Neutrophil (primary cell): ENCODE data around the gene PEX16.

ENCODE experiments used
- H3K27ac ChIP-seq: fragments of 200-600 bp; sonication (generic); 2 replicates; pipeline ENCODE4 v1.5.1; 2016; ENCODE audit warnings: mild to moderate bottlenecking, moderate library complexity
- H3K27me3 ChIP-seq: fragments of 200-600 bp; sonication (generic); 2 replicates; pipeline ENCODE4 v1.6.0; 2016; ENCODE audit warnings: mild to moderate bottlenecking
- H3K36me3 ChIP-seq: fragments of 200-600 bp; sonication (generic); 2 replicates; pipeline ENCODE4 v1.5.1; 2017
- H3K4me1 ChIP-seq, 2 experiments: fragments of 200-600 bp in 1 of 2; sonication (generic) in 1 of 2; 1 replicate in 1 of 2; 2 replicates in 1 of 2; pipeline versions ENCODE4 v1.5.1 to v1.6.1; 2013 to 2016; ENCODE audit warnings: low read depth in 1 of 2, low read length in 1 of 2, mild to moderate bottlenecking in 1 of 2, moderate library complexity in 1 of 2; ENCODE audit not compliant: control insufficient read depth in 1 of 2, insufficient read depth in 1 of 2
- H3K4me3 ChIP-seq, 2 experiments: fragments of 200-600 bp in 1 of 2; sonication (generic) in 1 of 2; 1 replicate in 1 of 2; 2 replicates in 1 of 2; pipeline ENCODE4 v1.5.1; 2013 to 2016; ENCODE audit warnings: low read depth in 1 of 2, low read length in 1 of 2, mild to moderate bottlenecking in 1 of 2, moderate library complexity in 1 of 2
- H3K9me3 ChIP-seq: fragments of 200-600 bp; sonication (generic); 2 replicates; pipeline ENCODE4 v1.5.1; 2016
- TF ChIP-seq, protein P1 (sequence below): fragments of 200-600 bp; sonication (generic); IDR thresholded peaks from 2 replicates; pipeline ENCODE4 v1.5.1; 2016; ENCODE audit warnings: antibody characterized with exemption

Gene PEX16

DNA sequence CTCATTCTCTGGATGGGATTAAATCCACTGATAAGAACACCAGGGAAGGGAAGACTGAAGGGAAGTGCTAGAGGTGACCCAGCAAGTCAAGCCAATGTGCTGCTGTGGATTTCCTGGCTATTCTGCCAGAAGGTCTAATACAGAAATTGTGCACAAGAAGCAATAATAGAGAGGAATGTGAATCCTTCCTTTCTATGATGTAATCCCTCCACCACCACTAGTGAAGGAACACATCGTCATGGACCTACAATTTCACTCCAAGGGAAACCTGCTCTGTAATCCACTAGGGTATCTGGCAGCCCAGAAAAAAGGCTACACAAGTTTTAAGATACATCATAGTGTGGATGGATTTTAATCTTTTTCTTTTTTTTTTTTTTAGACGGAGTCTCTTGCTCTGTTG is 22.2 kb upstream of the PEX16 start:
- TF ChIP-seq, protein P1, sequence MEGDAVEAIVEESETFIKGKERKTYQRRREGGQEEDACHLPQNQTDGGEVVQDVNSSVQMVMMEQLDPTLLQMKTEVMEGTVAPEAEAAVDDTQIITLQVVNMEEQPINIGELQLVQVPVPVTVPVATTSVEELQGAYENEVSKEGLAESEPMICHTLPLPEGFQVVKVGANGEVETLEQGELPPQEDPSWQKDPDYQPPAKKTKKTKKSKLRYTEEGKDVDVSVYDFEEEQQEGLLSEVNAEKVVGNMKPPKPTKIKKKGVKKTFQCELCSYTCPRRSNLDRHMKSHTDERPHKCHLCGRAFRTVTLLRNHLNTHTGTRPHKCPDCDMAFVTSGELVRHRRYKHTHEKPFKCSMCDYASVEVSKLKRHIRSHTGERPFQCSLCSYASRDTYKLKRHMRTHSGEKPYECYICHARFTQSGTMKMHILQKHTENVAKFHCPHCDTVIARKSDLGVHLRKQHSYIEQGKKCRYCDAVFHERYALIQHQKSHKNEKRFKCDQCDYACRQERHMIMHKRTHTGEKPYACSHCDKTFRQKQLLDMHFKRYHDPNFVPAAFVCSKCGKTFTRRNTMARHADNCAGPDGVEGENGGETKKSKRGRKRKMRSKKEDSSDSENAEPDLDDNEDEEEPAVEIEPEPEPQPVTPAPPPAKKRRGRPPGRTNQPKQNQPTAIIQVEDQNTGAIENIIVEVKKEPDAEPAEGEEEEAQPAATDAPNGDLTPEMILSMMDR = no peak
- Histone ChIP-seq H3K36me3 (peaks cover 90% of the 10 kb centered on the region), H3K27me3 (no peaks in the 10 kb centered on the region)

DNA sequence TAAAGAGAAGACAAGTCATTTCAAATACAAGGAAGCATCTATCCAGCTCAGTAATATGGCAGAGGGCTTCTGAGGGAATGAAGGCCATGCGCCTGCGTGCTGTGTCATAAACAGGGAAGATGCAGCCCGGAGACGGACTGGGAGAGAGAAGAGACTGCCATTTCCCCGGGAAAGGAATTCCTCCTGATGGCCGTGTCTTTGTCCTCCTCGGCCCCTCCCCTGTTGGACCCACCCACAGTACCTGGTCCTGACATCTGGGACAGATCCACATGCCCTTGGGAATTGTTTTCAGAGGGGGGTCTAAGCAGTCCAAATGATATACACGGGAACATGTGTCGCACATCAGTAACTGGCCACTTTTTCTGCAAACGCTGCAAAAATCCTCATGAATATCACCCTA is 20.2 kb upstream of the PEX16 start:
- Histone ChIP-seq H3K36me3 (peaks cover 91% of the 10 kb centered on the region), H3K27me3 (no peaks in the 10 kb centered on the region), H3K4me3 (no peak overlapping the region), H3K27ac (no peak overlapping the region), H3K9me3 (no peaks in the 10 kb centered on the region), H3K4me1 (peaks cover 0 to 7% of the 10 kb centered on the region in 2 experiments)
- TF ChIP-seq, protein P1 = no peak

More for the DNA sequence above, 22.2 kb upstream of the PEX16 start:
- Histone ChIP-seq H3K4me1 (no peaks in the 10 kb centered on the region), H3K27ac (no peak overlapping the region), H3K4me3 (no peak overlapping the region), H3K9me3 (no peaks in the 10 kb centered on the region)

DNA sequence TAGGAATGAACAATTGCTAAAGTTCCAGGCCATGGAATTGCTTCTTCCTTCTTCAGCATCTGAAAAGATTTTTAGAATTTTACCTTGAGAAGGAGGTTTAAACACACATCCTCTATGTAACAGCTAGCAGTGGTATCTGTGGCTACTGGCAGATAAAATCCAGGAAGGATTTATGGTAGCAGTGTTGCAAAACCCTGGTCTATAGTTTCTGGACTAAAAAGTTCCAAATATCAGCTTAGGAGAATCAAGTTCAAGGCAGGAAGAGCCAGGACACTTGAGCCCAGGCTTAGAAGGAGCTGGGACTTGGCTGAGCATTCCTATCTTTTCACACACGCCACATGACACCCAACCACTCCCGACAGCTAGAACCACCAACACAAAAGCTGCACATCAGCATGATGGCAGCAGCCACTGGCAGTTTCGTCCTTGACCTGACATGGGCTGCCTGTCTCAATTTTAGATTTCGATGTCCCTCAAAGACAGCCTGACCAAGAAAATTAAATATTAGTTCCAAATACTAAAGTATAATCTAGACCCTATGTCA is 18.9 kb upstream of the PEX16 start:
- H3K4me3 ChIP-seq = no peak overlapping the region
- no peaks in the 10 kb centered on the region for H3K9me3 ChIP-seq
- H3K4me1 ChIP-seq = peaks cover 6 to 13% of the 10 kb centered on the region in 2 experiments
- H3K27me3 ChIP-seq = no peaks in the 10 kb centered on the region
- peaks cover 91% of the 10 kb centered on the region for H3K36me3 ChIP-seq
- TF ChIP-seq, protein P1 = no peak
- H3K27ac ChIP-seq = no peak overlapping the region

DNA sequence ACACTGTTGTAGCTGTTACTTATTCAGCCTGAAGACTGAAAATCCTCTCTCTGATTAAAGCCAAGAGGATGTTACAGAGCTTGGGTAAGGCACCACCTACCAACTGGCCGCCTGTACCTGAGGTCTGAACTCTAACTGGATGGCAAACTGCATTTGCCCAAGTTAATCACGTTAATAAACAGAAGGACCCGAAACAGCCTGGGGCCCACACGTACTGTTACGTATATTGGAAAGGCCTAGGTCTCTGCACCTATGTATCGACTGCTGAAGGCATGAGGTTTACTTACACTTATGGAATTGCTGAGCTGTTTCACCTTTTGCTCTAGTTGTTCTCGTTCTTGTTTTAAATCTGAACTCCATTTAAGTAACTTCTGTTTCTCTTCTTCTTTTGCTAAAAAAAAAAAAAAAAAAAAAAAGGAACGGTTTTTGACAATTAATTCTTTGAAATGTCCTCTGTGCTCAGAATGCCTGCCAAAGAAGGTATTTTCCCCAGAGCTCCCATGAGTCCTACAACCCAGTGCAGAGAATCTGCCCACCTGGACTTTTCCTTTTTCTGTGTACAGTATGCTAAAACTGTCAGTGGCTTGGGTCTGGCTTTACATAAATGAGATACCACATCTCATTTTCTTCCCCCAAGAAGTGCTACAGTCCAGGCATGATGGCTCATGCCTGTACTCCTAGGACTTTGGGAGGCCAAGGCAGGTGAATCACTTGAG is 17.8 kb upstream of the PEX16 start:
- Histone ChIP-seq H3K9me3 (no peaks in the 10 kb centered on the region), H3K27ac (no peak overlapping the region), H3K27me3 (no peaks in the 10 kb centered on the region), H3K36me3 (peaks cover 91% of the 10 kb centered on the region), H3K4me3 (no peak overlapping the region), H3K4me1 (peaks cover 15 to 24% of the 10 kb centered on the region in 2 experiments)
- TF ChIP-seq, protein P1 = no peak

DNA sequence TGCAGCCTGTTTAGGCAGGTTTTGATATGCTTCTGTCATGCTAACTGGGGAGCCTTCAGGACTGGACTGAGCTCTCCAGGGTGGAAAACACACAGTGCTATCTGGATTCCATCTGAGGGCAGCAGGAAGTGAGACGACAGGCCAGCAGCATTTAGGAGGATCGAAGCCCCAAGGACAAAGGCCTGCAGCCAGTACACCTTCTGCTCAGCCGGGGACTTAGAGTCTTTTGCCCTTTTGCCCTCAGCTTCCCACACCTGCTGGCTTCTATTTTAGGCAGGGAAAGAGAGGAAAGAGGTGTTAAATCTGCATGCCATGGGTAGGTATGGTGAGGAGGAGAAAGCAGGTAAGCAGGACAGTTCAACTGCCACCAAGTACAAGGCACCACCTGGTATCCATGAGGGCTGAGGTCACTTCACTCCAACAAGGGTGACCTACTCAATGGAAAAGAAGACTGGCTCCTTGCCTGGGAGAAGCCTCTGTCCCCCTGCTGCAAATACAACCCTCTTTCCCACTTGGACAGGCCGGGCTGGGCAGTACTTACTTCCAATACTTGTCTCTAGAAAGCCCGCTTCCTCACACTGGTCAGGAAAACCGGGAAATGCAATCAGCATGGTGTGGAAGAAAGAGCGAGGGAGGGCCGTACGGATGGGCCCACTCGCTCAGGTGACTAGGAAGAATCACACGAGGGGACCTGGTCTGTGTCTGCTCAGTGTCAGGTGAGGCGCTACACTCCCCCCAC is 17.1 kb upstream of the PEX16 start:
- Histone ChIP-seq H3K27me3 (no peaks in the 10 kb centered on the region), H3K9me3 (no peaks in the 10 kb centered on the region), H3K4me1 (peaks cover 16 to 32% of the 10 kb centered on the region in 2 experiments), H3K36me3 (peaks cover 87% of the 10 kb centered on the region), H3K27ac (no peak overlapping the region), H3K4me3 (no peak overlapping the region)
- TF ChIP-seq, protein P1 = no peak
